WTC11 (cell line): ENCODE measurements around the gene STAT1. TPM values are rescaled to one million over a fixed set of nuclear protein-coding genes. Genes with fewer than 3 reads are reported as not detected.

Experiments used
- ATAC-seq: fragments of 200-7000 bp; cut with Tn5 transposase; 2 replicates; pipeline ENCODE4 v1.10.0; 2021; ENCODE audit warnings: mild to moderate bottlenecking, moderate library complexity
- CTCF ChIA-PET: fragments of 300-600 bp; sonication (Branson Sonifier 250); formaldehyde crosslinking; loops from one replicate; lab custom pipeline; 2021; ENCODE audit warnings: antibody characterized with exemption; lab: Charles Lee
- POLR2A ChIA-PET: fragments of 350-600 bp; sonication (Branson Sonifier 250); formaldehyde crosslinking; loops from one replicate; lab custom pipeline; 2021; ENCODE audit warnings: antibody characterized with exemption; lab: Charles Lee
- DNase-seq: peaks from one replicate; pipeline ENCODE4 v3.0.0; 2021; ENCODE audit warnings: low spot score
- H3K27ac Mint-ChIP-seq: 2 replicates; pipeline ENCODE4 v1.8.0; 2021; ENCODE audit warnings: mixed read lengths
- H3K27me3 Mint-ChIP-seq: 2 replicates; pipeline ENCODE4 v1.8.0; 2021; ENCODE audit warnings: low read depth, mild to moderate bottlenecking, moderate library complexity, mixed read lengths
- H3K36me3 Mint-ChIP-seq: 2 replicates; pipeline ENCODE4 v1.8.0; 2021; ENCODE audit warnings: mixed read lengths
- H3K4me1 Mint-ChIP-seq: 2 replicates; pipeline ENCODE4 v1.8.0; 2022; ENCODE audit warnings: mixed read lengths
- H3K4me3 Mint-ChIP-seq: 2 replicates; pipeline ENCODE4 v1.8.0; 2021; ENCODE audit warnings: mild to moderate bottlenecking, moderate library complexity, mixed read lengths
- H3K9me3 Mint-ChIP-seq: 2 replicates; pipeline ENCODE4 v1.8.0; 2021; ENCODE audit warnings: mixed read lengths
- ATF6 ChIP-seq: sonication (generic); formaldehyde crosslinking; IDR thresholded peaks from 2 replicates; pipeline ENCODE4 v1.8.1; 2023; ENCODE audit warnings: mild to moderate bottlenecking, missing genetic modification reagents
- CDX4 ChIP-seq: fragments of 250-450 bp; sonication (Bioruptor Pico); IDR thresholded peaks from 2 replicates; pipeline ENCODE4 v1.9.0; 2021; ENCODE audit warnings: moderate library complexity, mild to moderate bottlenecking, inconsistent platforms, borderline replicate concordance
- CTCF ChIP-seq: fragments of 200-600 bp; IDR thresholded peaks from 2 replicates; pipeline ENCODE4 v1.8.0; 2022; ENCODE audit warnings: antibody characterized with exemption
- ELF4 ChIP-seq: sonication (generic); formaldehyde crosslinking; IDR thresholded peaks from 2 replicates; pipeline ENCODE4 v1.8.1; 2022; ENCODE audit warnings: low read depth, mild to moderate bottlenecking, moderate library complexity, missing genetic modification reagents
- ETV6 ChIP-seq: sonication (generic); formaldehyde crosslinking; IDR thresholded peaks from 2 replicates; pipeline ENCODE4 v1.8.1; 2022; ENCODE audit warnings: mild to moderate bottlenecking, missing genetic modification reagents
- FOXJ3 ChIP-seq: sonication (generic); formaldehyde crosslinking; IDR thresholded peaks from 2 replicates; pipeline ENCODE4 v1.9.0; 2021; ENCODE audit warnings: missing genetic modification reagents, mild to moderate bottlenecking, borderline replicate concordance
- GRHL2 ChIP-seq: fragments of 250-450 bp; sonication (Bioruptor Pico); IDR thresholded peaks from 2 replicates; pipeline ENCODE4 v1.8.0; 2022; ENCODE audit warnings: mild to moderate bottlenecking, moderate library complexity; ENCODE audit not compliant: insufficient replicate concordance, severe bottlenecking
- IRF1 ChIP-seq: sonication (generic); formaldehyde crosslinking; IDR thresholded peaks from 2 replicates; pipeline ENCODE4 v1.8.0; 2023; ENCODE audit warnings: missing genetic modification reagents
- JAZF1 ChIP-seq: fragments of 250-450 bp; sonication (Bioruptor Pico); IDR thresholded peaks from 2 replicates; pipeline ENCODE4 v1.9.0; 2021; ENCODE audit warnings: moderate library complexity, mild to moderate bottlenecking, inconsistent platforms
- NFATC4 ChIP-seq: fragments of 250-450 bp; sonication (Bioruptor Pico); IDR thresholded peaks from 2 replicates; pipeline ENCODE4 v1.9.0; 2021; ENCODE audit warnings: mild to moderate bottlenecking
- NFYB ChIP-seq: sonication (generic); formaldehyde crosslinking; conservative IDR thresholded peaks from 2 replicates; pipeline ENCODE4 v1.8.0; 2022; ENCODE audit warnings: low read depth, missing genetic modification reagents
- NR3C1 ChIP-seq: sonication (generic); formaldehyde crosslinking; conservative IDR thresholded peaks from 2 replicates; pipeline ENCODE4 v1.8.1; 2023; ENCODE audit warnings: low read depth, mild to moderate bottlenecking, missing genetic modification reagents
- OVOL2 ChIP-seq: fragments of 250-450 bp; sonication (Bioruptor Pico); IDR thresholded peaks from 2 replicates; pipeline ENCODE4 v1.9.0; 2021; ENCODE audit warnings: mild to moderate bottlenecking, borderline replicate concordance
- SMAD3 ChIP-seq: sonication (generic); formaldehyde crosslinking; IDR thresholded peaks from 2 replicates; pipeline ENCODE4 v1.8.0; 2022; ENCODE audit warnings: missing genetic modification reagents, mild to moderate bottlenecking, borderline replicate concordance
- SMAD4 ChIP-seq: sonication (generic); formaldehyde crosslinking; IDR thresholded peaks from 2 replicates; pipeline ENCODE4 v1.8.0; 2022; ENCODE audit warnings: mild to moderate bottlenecking, missing genetic modification reagents
- TCF7 ChIP-seq: sonication (generic); formaldehyde crosslinking; IDR thresholded peaks from 2 replicates; pipeline ENCODE4 v1.8.0; 2022; ENCODE audit warnings: mild to moderate bottlenecking, low read depth, missing genetic modification reagents, moderate library complexity
- USF2 ChIP-seq: sonication (generic); formaldehyde crosslinking; IDR thresholded peaks from 2 replicates; pipeline ENCODE4 v1.8.1; 2023; ENCODE audit warnings: mild to moderate bottlenecking, missing genetic modification reagents, moderate library complexity
- ZNF232 ChIP-seq: sonication (generic); formaldehyde crosslinking; IDR thresholded peaks from 2 replicates; pipeline ENCODE4 v1.8.0; 2022; ENCODE audit warnings: mild to moderate bottlenecking, missing genetic modification reagents
- ZNF281 ChIP-seq: sonication (generic); formaldehyde crosslinking; IDR thresholded peaks from 2 replicates; pipeline ENCODE4 v1.8.0; 2023; ENCODE audit warnings: mild to moderate bottlenecking, missing genetic modification reagents
- ZNF396 ChIP-seq: fragments of 250-450 bp; sonication (Bioruptor Pico); IDR thresholded peaks from 2 replicates; pipeline ENCODE4 v1.8.0; 2021; ENCODE audit warnings: mild to moderate bottlenecking, moderate library complexity, borderline replicate concordance
- ZNF512 ChIP-seq: sonication (generic); formaldehyde crosslinking; IDR thresholded peaks from 2 replicates; pipeline ENCODE4 v1.8.1; 2022; ENCODE audit warnings: missing genetic modification reagents, borderline replicate concordance
- total RNA-seq: library from RNA; stranded (reverse); gene quantifications from 3 replicates; pipeline ENCODE4 v1.2.3, GENCODE V29; 2021

STAT1 gene
- total RNA-seq, 1 experiment from 2014 or later = 36.1 TPM

GRCh38 chr2:190984595-190984994 is 29.4 kb downstream of the STAT1 start:
- H3K27ac Mint-ChIP-seq = no peak overlapping the region
- POLR2A ChIA-PET = no interaction called here
- no peak overlapping the region for H3K4me3 Mint-ChIP-seq
- no peak for ATAC-seq
- H3K4me1 Mint-ChIP-seq = peaks cover 9% of the 10 kb centered on the region
- TF ChIP-seq SMAD4 = no peak
- TF ChIP-seq, all 79 proteins: peak for 0
- H3K36me3 Mint-ChIP-seq = peaks cover 91% of the 10 kb centered on the region
- no peak for DNase-seq
- H3K27me3 Mint-ChIP-seq = no peaks in the 10 kb centered on the region
- CTCF ChIA-PET = no interaction called here
- no peaks in the 10 kb centered on the region for H3K9me3 Mint-ChIP-seq

- no peak for TF ChIP-seq TCF7 (CRISPR knock-in tag)
- no peak for TF ChIP-seq OVOL2 (CRISPR knock-in tag)
- no peak for TF ChIP-seq ELF4 (CRISPR knock-in tag)
- TF ChIP-seq ZNF512 = no peak
- no peak for TF ChIP-seq SMAD3 (CRISPR knock-in tag)
- TF ChIP-seq CDX4 (CRISPR knock-in tag) = no peak
- no peak for TF ChIP-seq NR3C1 (CRISPR knock-in tag)
- no peak for TF ChIP-seq FOXJ3 (CRISPR knock-in tag)
- ChIA-PET CTCF (no interaction called here), POLR2A (no interaction called here)
- Mint-ChIP-seq H3K27me3 (no peaks in the 10 kb centered on the region), H3K36me3 (peaks cover 94% of the 10 kb centered on the region), H3K4me1 (peaks cover 9% of the 10 kb centered on the region), H3K27ac (no peak overlapping the region), H3K4me3 (no peak overlapping the region), H3K9me3 (no peaks in the 10 kb centered on the region)
- ATAC-seq (no peak), DNase-seq (no peak)
These were observed 31.5 kb downstream of the STAT1 start for GRCh38 chr2:190982262-190983034.

GRCh38 chr2:190981733-190982132 is 32.2 kb downstream of the STAT1 start:
- no peaks in the 10 kb centered on the region for H3K9me3 Mint-ChIP-seq
- TF ChIP-seq IRF1 (CRISPR knock-in tag) (no peak), ZNF281 (no peak), USF2 (CRISPR knock-in tag) (no peak), ETV6 (CRISPR knock-in tag) (no peak), GRHL2 (CRISPR knock-in tag) (no peak), TCF7 (CRISPR knock-in tag) (no peak), JAZF1 (CRISPR knock-in tag) (no peak), SMAD3 (CRISPR knock-in tag) (no peak), ATF6 (CRISPR knock-in tag) (no peak), ZNF396 (CRISPR knock-in tag) (no peak), SMAD4 (no peak), NFATC4 (CRISPR knock-in tag) (no peak), ZNF232 (CRISPR knock-in tag) (no peak), CTCF (no peak), NFYB (CRISPR knock-in tag) (no peak)

More at GRCh38 chr2:190981733-190982132, 32.2 kb downstream of the STAT1 start:
- Mint-ChIP-seq H3K27ac (no peak overlapping the region), H3K36me3 (peaks cover 92% of the 10 kb centered on the region), H3K27me3 (no peaks in the 10 kb centered on the region), H3K4me1 (peaks cover 9% of the 10 kb centered on the region), H3K4me3 (no peak overlapping the region)
- ATAC-seq (no peak), DNase-seq (no peak)
- ChIA-PET POLR2A (no interaction called here), CTCF (no interaction called here)
